Globus pallidus (tissue), 1 donor: ENCODE results near the gene RUFY4.
A peak's percentile ranks its signal among the peaks of the same experiment; 100 is the strongest.
"Not testable (repeated sequence)": the region's sequence is repeated elsewhere in the genome, so short reads cannot be mapped to it uniquely, and the experiment has no call there.

Source experiments
- DNase-seq: peaks from one replicate; pipeline ENCODE4 v3.0.0-alpha.2; 2015; ENCODE audit warnings: low spot score

Gene RUFY4

DNA sequence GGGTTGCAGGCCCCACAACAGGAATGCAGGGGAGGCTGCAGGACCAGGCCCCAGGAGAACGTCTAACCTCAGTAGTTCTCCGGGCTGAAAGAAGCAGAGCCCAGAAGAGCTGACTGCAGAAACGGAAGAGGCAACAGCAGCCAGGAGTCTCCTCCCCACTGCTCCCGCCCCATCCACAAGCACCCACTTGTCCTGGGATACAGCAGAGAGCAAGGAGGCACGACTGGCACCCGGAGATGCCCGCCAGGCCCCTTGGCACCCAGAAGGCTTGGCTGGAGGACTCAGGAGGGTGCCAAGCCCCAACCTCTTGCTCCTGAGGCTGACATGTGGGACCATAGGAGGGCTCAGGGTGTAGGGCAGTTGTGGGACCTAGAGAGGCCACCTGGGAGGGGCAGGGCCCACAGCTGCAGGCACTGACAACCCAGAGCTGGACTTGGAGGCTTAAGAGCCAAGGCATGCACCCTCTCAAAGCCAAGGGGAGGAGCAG, 37.2 kb upstream of the RUFY4 start:
- DNase-seq: no peak

GRCh38 chr2:218032336-218033171, 36.5 kb upstream of the RUFY4 start:
- DNase-seq: no peak

DNA sequence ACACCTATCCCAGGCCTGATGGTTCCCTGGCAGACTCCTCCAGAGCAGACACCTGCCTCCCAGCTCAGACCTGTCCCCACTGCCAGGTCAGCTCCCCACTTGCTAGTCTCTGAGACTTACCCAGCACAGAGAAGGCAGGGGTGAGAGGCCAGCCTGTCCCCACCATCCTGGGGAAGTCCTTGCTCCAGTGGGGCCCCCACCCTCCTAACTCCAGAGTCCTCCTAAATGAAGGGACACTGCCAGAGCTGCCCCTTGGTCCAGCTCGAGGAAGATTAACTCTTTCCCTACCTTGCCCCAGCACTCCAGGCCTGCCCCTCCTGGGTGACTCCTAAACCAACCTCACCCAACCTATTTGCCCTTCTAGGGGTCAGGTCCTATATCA, 35.9 kb upstream of the RUFY4 start:
- DNase-seq: no peak

GRCh38 chr2:218033590-218034496, 35.2 kb upstream of the RUFY4 start:
- no peak for DNase-seq

DNA sequence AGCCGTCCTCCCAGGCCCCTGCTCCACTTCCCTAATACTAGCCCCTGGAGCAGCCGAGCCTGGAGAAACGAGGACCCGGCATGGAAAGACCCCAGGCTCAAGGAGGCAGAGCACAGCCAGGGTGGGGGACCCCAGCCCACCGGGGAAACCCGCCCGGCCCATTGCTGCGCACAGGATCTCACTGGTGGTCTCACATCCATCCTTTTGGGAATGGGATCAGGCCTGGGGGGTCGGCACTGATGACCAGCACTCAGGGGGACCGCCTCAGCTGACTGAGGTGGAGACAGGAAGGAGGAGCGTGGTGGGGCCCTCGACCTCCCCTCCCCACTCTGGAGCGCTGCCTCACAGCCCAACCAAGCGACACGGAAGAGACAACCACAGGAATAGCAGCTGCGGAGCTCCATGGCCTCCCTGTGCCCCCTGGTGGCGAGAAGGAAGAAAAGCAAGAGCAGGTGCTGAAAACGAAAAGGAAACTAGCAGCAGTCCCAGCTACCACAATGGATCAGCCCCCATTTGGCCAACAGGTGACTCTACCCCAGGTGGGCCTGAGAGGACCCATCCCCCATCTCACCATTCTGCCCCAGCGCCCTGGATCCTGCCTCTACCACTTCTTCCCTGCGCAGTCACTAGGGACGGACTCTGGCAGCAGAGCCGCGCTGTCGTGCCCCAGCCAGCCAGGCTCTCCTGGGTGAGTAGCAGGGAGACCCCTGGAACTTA, 34.4 kb upstream of the RUFY4 start:
- peak; percentile 69 for DNase-seq

DNA sequence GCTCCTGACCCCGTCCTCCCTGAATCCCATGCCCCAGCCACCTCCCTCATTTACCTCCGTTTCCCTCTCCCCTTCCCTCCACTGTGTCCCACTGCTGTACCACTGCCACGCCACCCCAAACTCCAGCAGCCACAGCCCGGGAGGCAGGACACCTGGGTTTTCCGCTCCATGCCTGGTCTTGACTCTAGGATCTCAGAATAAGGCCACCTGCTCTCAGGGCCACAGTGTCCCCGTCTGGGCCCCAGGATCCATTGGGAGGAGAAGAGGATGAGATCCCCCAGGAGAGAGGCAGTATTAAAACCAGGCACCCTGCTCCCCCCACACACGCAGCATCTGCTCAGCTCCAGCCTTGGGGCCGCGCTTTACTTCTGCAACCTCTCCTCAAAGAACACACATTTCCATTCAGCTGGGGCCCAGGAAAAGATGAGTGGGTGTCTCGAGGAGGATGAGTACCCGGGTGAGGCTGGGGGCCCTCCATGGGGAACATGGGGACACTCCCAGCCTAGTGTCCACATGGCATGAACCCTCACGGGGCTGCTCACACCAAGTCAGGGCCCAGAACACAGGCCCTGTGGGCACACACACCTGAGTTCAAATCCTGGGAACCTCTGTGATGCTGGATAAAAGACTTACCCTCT, 33.5 kb upstream of the RUFY4 start:
- no peak for DNase-seq

GRCh38 chr2:218036371-218036770, 32.7 kb upstream of the RUFY4 start:
- no peak for DNase-seq

DNA sequence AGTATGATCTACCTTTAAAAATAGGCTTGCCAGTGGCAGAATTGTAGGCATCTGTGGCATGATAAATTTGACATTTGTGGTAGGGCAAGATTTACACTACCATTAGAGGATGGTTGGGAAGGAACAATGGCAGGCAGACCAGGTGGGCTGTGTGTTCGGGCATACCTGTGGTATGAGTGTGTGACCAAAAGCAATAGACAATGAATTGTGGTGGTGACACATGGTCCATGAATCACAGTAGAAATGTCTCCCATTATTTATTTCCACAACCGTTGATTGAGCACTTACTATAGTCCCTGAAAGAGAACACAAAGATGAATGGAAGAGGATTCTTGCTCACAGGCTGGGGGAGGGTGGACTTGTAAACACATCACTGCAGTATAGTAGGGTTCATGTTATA, 29.9 kb upstream of the RUFY4 start:
- no peak for DNase-seq

DNA sequence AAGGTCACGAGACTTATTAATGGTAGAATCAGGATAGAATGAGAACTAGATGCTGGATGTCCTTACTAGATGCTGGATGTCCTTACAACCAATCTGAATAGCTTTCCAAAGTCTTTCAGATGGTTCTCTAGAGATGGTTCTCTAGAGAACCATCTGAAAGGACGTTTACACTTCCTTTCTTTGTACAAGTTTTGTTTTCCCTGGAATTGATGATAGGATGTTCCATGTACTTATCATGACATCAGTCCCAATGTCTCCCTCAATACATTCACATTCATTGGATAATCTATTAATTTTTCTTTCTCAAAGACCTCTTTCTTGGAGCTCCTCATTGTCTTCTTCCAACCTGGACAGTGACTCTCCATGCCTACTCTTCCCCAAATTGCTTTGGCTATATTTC, 28.2 kb upstream of the RUFY4 start:
- DNase-seq: no peak

DNA sequence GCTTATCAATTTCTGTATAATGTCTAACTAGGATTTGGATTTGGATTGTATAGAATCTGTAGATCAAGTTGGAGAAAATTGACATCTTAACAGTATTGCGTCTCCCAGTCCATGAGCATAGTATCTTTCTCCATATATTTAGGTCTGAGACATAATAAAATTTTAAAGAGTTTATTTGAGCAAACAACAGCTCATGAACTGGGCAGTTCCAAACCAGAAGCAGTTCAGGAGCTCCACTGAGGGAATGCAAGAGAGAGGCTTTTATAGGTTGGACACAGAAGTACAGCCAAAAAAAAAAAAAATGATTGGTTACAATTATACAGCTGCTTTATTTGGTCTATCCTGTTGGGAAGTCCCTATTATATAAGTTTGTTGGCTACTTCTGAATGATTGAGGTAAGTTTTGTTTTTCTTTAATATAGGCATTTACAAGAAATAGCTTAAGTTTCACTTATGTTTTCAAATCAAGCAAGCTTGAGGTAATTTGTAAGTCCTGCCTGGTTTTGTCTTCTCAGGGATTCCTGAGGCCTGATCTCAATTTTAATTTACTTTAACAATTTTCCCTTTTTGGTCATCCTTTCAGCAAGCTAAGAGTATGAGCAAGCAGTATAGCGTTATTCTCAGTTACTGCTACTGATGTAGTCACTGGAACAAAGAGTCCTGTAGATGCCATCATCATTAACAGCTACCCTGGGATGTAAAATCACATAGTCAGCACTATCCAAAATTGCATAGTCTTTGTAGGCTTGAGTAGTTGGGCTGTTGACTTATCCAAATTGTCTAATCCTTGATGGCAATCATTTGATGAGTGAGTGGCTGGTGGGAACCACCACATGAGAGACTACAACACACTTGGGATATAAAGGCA, 27.5 kb upstream of the RUFY4 start:
- DNase-seq: no peak

DNA sequence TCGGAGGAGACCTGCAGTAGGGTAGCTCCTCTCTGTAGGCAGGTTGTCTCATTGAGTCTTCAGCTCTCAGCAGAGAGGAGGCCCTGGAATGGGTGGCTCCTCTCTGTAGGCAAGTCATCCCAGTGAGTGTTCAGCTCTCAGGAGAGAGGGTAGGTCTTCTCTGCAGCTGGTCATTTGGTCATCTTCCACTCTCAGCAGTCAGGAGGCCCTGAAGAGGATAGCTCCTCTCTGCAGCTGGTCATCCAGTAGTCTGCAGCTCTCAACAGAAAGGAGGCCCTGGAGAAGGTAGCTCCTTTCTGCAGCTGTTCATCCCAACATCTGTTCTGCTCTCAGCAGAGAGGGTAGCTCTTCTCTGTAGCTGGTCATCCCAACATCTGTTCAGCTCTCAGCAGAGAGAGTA, 26.0 kb upstream of the RUFY4 start:
- DNase-seq: no peak

GRCh38 chr2:218043701-218044109, 25.3 kb upstream of the RUFY4 start:
- no peak for DNase-seq

- not testable (repeated sequence) for DNase-seq
These were observed 24.5 kb upstream of the RUFY4 start for GRCh38 chr2:218044599-218044998.

GRCh38 chr2:218046238-218046637, 22.8 kb upstream of the RUFY4 start:
- DNase-seq: peak; percentile 24

DNA sequence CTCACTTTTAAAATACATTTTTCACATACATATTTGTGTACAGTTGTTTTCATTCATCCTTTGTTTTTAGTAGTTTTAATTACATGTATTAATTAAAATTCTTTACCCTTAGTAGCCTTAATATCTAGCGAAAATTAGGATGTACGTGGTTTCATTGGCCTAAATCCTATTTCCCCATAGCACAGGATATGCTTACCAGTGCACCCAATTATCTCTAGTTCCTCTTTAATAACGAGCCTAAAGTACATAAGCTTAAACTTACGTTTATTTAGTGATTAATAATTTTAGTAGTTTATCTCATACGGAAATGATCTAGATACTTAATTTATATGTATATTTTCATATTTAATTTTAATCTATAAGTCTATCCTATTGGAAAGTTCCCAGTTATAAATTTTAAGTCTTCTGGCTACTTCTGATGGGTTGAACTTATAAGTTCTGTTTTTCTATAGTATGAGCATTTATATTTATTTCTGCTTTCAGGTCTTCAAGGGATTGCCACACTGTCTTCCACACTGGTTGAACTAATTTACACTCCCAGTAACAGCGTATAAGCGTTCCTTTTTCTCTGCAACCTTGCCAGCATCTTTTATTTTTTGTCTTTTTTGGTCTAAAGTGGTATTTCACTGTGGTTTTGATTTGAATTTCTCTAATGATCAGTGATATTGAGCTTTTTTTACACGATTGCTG, 21.4 kb upstream of the RUFY4 start:
- DNase-seq: no peak

DNA sequence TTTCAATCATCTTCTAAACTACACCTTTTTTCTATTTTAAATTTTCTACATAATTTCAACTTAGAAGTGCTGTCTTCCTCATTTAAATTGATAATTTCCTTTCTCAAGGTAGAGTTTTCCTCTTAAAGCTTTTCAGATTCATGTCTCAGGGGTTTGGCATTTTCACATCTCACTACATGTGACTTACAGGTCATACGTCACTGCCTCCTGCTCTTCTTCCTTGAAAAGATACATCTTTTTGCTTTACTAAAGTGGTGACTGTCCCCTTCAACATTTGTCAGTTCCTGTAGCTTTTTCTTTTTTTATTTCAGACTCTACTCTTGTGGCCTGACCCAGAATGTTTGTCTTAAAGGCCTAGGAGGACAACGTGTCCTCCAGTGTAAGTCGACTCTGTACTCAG, 17.1 kb upstream of the RUFY4 start:
- no peak for DNase-seq

DNA sequence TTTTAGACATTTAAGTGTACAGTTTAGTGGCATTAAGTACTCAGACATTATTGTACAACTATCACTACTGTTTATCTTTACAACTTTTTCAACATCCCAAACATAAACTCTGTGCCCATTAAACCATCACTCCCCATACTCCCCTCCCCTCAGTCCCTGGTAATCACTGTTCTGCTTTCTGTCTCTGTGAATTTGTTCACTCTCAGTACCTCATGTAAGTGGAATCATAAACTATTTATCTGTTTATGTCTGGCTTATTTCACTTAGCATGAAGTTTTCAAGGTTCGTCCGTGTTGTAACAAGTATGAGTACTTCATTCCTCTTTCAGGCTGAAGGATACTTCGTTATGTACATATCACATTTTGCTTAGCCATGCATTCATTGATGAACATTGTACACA, 9.8 kb upstream of the RUFY4 start:
- DNase-seq: no peak

GRCh38 chr2:218060118-218060517, 8.9 kb upstream of the RUFY4 start:
- no peak for DNase-seq

- no peak for DNase-seq
These were observed 7.9 kb upstream of the RUFY4 start for GRCh38 chr2:218060950-218061660.

DNA sequence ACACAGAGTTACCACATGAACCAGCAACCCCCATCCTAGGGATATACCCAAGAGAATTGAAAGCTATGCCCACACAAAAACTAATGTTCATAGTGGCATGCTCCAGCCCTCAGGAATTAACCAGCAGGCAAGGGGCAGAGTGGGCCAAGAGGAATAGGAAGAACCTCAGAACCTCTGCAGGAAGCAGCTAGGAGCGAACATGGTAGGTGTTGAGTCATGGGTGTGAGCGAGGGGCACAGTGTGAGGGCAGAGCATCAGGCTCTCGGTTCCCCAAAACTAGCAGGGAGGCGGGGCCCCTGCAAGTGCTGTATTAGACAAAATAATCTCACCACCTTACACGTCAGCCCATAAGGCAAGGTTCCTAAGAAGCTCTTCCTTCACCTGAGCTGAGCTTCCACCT, 5.6 kb upstream of the RUFY4 start:
- no peak for DNase-seq
